HepG2 (cell line): ENCODE results near the gene OGA. TPM values are rescaled to one million over a fixed set of nuclear protein-coding genes. Genes with fewer than 3 reads are reported as not detected.

ENCODE experiments used
- ATAC-seq: fragments of 200-7000 bp; cut with Tn5 transposase; 3 replicates; pipeline ENCODE4 v1.9.1; 2020; ENCODE audit warnings: mild to moderate bottlenecking, moderate library complexity
- BruUV-seq: library from RNA; stranded (reverse); fragments of 400-500 nt; replicated peaks from 2 replicates; lab custom pipeline; 2021; lab: Mats Ljungman, UMichigan
- CTCF ChIA-PET: fragments of 300-600 bp; formaldehyde crosslinking; extraction: SDS; loops from one replicate; lab custom pipeline; 2021; ENCODE audit warnings: low total read pairs, inconsistent platforms, low intra/inter-chr PET ratio; lab: Yijun Ruan, JAX
- POLR2A ChIA-PET: fragments of 350-600 bp; sonication (Branson Sonifier 250); formaldehyde crosslinking; loops from one replicate; lab custom pipeline; 2020; ENCODE audit warnings: antibody characterized with exemption, inconsistent platforms; lab: Yijun Ruan, JAX
- DNase-seq: peaks from one replicate; pipeline ENCODE4 v3.0.0-alpha.2; 2015; ENCODE audit warnings: low spot score
- FAIRE-seq: peaks from 3 replicates; lab custom pipeline; 2011; peaks lifted over from hg19 to GRCh38; lab: Jason Lieb, UNC
- H2AFZ ChIP-seq: one replicate; pipeline ENCODE4 v1.6.1; 2011; ENCODE audit warnings: low read length, inconsistent platforms
- H3K27ac ChIP-seq: fragments of 300-600 bp; 3 replicates; pipeline ENCODE4 v1.8.0; 2011; ENCODE audit warnings: mixed run types, mild to moderate bottlenecking, mixed read lengths, low read length, inconsistent platforms; ENCODE audit not compliant: insufficient read depth; ENCODE audit errors: extremely low read length
- H3K27me3 ChIP-seq, 2 experiments: fragments of 200-600 bp in 1 of 2; 2 replicates in 1 of 2; 3 replicates in 1 of 2; pipeline versions ENCODE4 v1.6.0 to v1.8.0; 2011; ENCODE audit warnings: low read length in 2 of 2, mild to moderate bottlenecking in 2 of 2, moderate library complexity in 2 of 2, inconsistent platforms in 1 of 2; ENCODE audit not compliant: insufficient read depth in 2 of 2, control insufficient read depth in 1 of 2
- H3K36me3 ChIP-seq, 2 experiments: fragments of 200-600 bp in 1 of 2; replicated peaks in 1 of 2; 2 replicates in 1 of 2; 3 replicates in 1 of 2; pipeline versions ENCODE4 v1.5.1 to v1.8.0; 2011; ENCODE audit warnings: low read length in 2 of 2, inconsistent platforms in 1 of 2; ENCODE audit not compliant: insufficient read depth in 2 of 2, control insufficient read depth in 1 of 2
- H3K4me1 ChIP-seq: 2 replicates; pipeline ENCODE4 v1.5.1; 2012; ENCODE audit warnings: low read length, inconsistent platforms; ENCODE audit not compliant: insufficient read depth
- H3K4me2 ChIP-seq: 2 replicates; pipeline ENCODE4 v1.6.0; 2011; ENCODE audit warnings: low read depth, low read length, inconsistent platforms
- H3K4me3 ChIP-seq, 3 experiments: fragments of 200-600 bp in 1 of 3; sonication (generic), shearing (Covaris generic) in 1 of 3; replicated peaks in 1 of 3; 2 replicates each; pipeline ENCODE4 v1.5.1; 2011 to 2016; ENCODE audit warnings: low read length in 3 of 3, inconsistent platforms in 2 of 3, low read depth in 2 of 3, mild to moderate bottlenecking in 2 of 3, control low read depth in 1 of 3, mixed read lengths in 1 of 3; ENCODE audit not compliant: insufficient read depth in 1 of 3
- H3K79me2 ChIP-seq: one replicate; pipeline ENCODE4 v1.6.1; 2011; ENCODE audit warnings: low read length, inconsistent platforms; ENCODE audit not compliant: insufficient read depth
- H3K9ac ChIP-seq: 2 replicates; pipeline ENCODE4 v1.6.0; 2011; ENCODE audit warnings: mild to moderate bottlenecking, low read depth, low read length, inconsistent platforms; ENCODE audit not compliant: insufficient read depth
- H3K9me3 ChIP-seq: 2 replicates; pipeline ENCODE4 v1.5.1; 2012; ENCODE audit warnings: mild to moderate bottlenecking, low read length
- H4K20me1 ChIP-seq: 2 replicates; pipeline ENCODE4 v1.6.0; 2011; ENCODE audit warnings: inconsistent platforms, mild to moderate bottlenecking, low read length, moderate library complexity; ENCODE audit not compliant: insufficient read depth
- LCORL ChIP-seq, 2 experiments: fragments of 450-650 bp in 1 of 2; sonication (generic) in 1 of 2; formaldehyde crosslinking in 1 of 2; IDR thresholded peaks; 2 replicates each; pipeline versions ENCODE4 v1.5.0 to v1.6.1; 2017 to 2020; ENCODE audit warnings: antibody characterized with exemption in 1 of 2, missing genetic modification reagents in 1 of 2
- NFAT5 ChIP-seq: sonication (generic); formaldehyde crosslinking; IDR thresholded peaks from 2 replicates; pipeline ENCODE4 v1.4.0; 2020; ENCODE audit warnings: missing genetic modification reagents
- SUZ12 ChIP-seq: fragments of 150-350 bp; IDR thresholded peaks from 2 replicates; pipeline ENCODE4 v1.6.1; 2014; ENCODE audit warnings: low read depth, low read length
- SYNCRIP ChIP-seq: fragments of 200-400 bp; formaldehyde crosslinking; IDR thresholded peaks from 2 replicates; pipeline ENCODE4 v1.6.1; 2018; ENCODE audit warnings: mild to moderate bottlenecking, low read depth, low read length; ENCODE audit not compliant: insufficient read depth
- ZBTB26 ChIP-seq: IDR thresholded peaks from 2 replicates; pipeline ENCODE4 v1.6.1; 2016; ENCODE audit warnings: missing compliant biosample characterization, missing genetic modification reagents, borderline replicate concordance
- ZBTB7B ChIP-seq: sonication (generic); formaldehyde crosslinking; IDR thresholded peaks from 2 replicates; pipeline ENCODE4 v1.4.0; 2020; ENCODE audit warnings: missing genetic modification reagents
- ZBTB8A ChIP-seq: sonication (generic); formaldehyde crosslinking; IDR thresholded peaks from 2 replicates; pipeline ENCODE4 v1.4.0; 2020; ENCODE audit warnings: mild to moderate bottlenecking, low read depth, missing genetic modification reagents, borderline replicate concordance
- ZNF10 ChIP-seq: sonication (generic); formaldehyde crosslinking; IDR thresholded peaks from 2 replicates; pipeline ENCODE4 v1.4.0; 2020; ENCODE audit warnings: mild to moderate bottlenecking, low read depth, missing genetic modification reagents, borderline replicate concordance
- ZNF160 ChIP-seq: sonication (generic); formaldehyde crosslinking; IDR thresholded peaks from 2 replicates; pipeline ENCODE4 v1.8.0; 2022; ENCODE audit warnings: mild to moderate bottlenecking, inconsistent platforms, missing genetic modification reagents
- ZNF253 ChIP-seq: sonication (generic); formaldehyde crosslinking; IDR thresholded peaks from 2 replicates; pipeline ENCODE4 v1.8.0; 2022; ENCODE audit warnings: mild to moderate bottlenecking, missing genetic modification reagents, borderline replicate concordance
- ZNF331 ChIP-seq: sonication (generic); formaldehyde crosslinking; IDR thresholded peaks from 2 replicates; pipeline ENCODE4 v1.4.0; 2020; ENCODE audit warnings: missing genetic modification reagents
- ZNF335 ChIP-seq: sonication (generic); formaldehyde crosslinking; IDR thresholded peaks from 2 replicates; pipeline ENCODE4 v1.4.0; 2020; ENCODE audit warnings: missing genetic modification reagents
- ZNF543 ChIP-seq: sonication (generic); formaldehyde crosslinking; IDR thresholded peaks from 2 replicates; pipeline ENCODE4 v1.4.0; 2020; ENCODE audit warnings: mild to moderate bottlenecking, missing genetic modification reagents
- WGBS: methylation state at CpG from one replicate; pipeline ENCODE4 v1.1.6; 2017; ENCODE audit warnings: low lambda C conversion rate; 5-methylcytosine and 5-hydroxymethylcytosine counted together
- in situ Hi-C: cut with HindIII; loops from 2 replicates; pipeline ENCODE4 v1.10.0; 2017; ENCODE audit warnings: low pct_unique_long_range_greater_than_20kb; ENCODE audit not compliant: extremely low pct_ligation_motif_present
- intact Hi-C: fragments of 100-400 bp; cut with micrococcal nuclease; formaldehyde crosslinking; loops from one replicate; pipeline ENCODE4 v1.10.0; 2022; ENCODE audit not compliant: unreplicated experiment
- polyA plus RNA-seq, 8 experiments: library from polyadenylated mRNA; depleted of rRNA in 3 of 8; stranded (reverse) in 7 of 8; unstranded in 1 of 8; fragments of >200 nt; fragmentation: Illumina TruSeq in 4 of 8; extraction: Trizol in 4 of 8; gene quantifications; 2 replicates each; pipeline versions ENCODE4 v1.2.1 to v1.2.3, GENCODE V29; 2011 to 2016; ENCODE audit warnings: low read depth in 4 of 8, missing spikeins in 1 of 8, mixed read lengths in 1 of 8; ENCODE audit not compliant: insufficient read depth in 1 of 8
- total RNA-seq, 5 experiments: library from RNA; depleted of rRNA; stranded (reverse); fragments of >200 nt; fragmentation: Illumina TruSeq; extraction: Trizol; gene quantifications; 2 replicates each; pipeline ENCODE4 v1.2.3, GENCODE V29; 2016; ENCODE audit warnings: low read depth in 1 of 5

The OGA gene
- total and polyA plus RNA-seq, 2 of the 13 experiments (the other 11 are each of a cell fraction or from before 2014, with no cell fraction given), result 33.2 to 39.8 TPM

GRCh38 chr10:101803511-101803910 is 14.7 kb downstream of the OGA start:
- intact Hi-C loops, result no loop called here
- no peak overlapping the region for H3K27ac ChIP-seq
- no peaks in the 10 kb centered on the region for H3K4me1 ChIP-seq
- no peak overlapping the region for H2AFZ ChIP-seq
- H3K9ac ChIP-seq, result no peak overlapping the region
- FAIRE-seq, result no peak
- 95% methylated on average over 4 of the region's 4 CpGs for WGBS
- CTCF ChIA-PET, result no interaction called here
- no peaks in the 10 kb centered on the region for H4K20me1 ChIP-seq
- POLR2A ChIA-PET, result no interaction called here
- in situ Hi-C loops, result no loop called here
- H3K4me3 ChIP-seq, result no peak overlapping the region
- no peaks in the 10 kb centered on the region for H3K9me3 ChIP-seq
- H3K36me3 ChIP-seq, result peaks cover 20 to 76% of the 10 kb centered on the region in 2 experiments
- H3K79me2 ChIP-seq, result no peaks in the 10 kb centered on the region
- no TSS peak for BruUV-seq
- H3K27me3 ChIP-seq, result no peaks in the 10 kb centered on the region
- no peak for TF ChIP-seq SYNCRIP
- TF ChIP-seq ZNF253, result no peak
- TF ChIP-seq LCORL (IDR thresholded peaks at IDR 0.05), result no peak
- TF ChIP-seq LCORL (CRISPR knock-in tag; IDR thresholded peaks at IDR 0.05), result no peak
- TF ChIP-seq ZNF543 (CRISPR knock-in tag), result no peak
- TF ChIP-seq ZNF160 (CRISPR knock-in tag), result no peak
- TF ChIP-seq ZNF331 (CRISPR knock-in tag), result no peak
- no peak for TF ChIP-seq ZNF335 (CRISPR knock-in tag)
- TF ChIP-seq ZNF10 (CRISPR knock-in tag), result no peak
- no peak for DNase-seq
- H3K4me2 ChIP-seq, result no peak overlapping the region
- no peak for ATAC-seq

DNA sequence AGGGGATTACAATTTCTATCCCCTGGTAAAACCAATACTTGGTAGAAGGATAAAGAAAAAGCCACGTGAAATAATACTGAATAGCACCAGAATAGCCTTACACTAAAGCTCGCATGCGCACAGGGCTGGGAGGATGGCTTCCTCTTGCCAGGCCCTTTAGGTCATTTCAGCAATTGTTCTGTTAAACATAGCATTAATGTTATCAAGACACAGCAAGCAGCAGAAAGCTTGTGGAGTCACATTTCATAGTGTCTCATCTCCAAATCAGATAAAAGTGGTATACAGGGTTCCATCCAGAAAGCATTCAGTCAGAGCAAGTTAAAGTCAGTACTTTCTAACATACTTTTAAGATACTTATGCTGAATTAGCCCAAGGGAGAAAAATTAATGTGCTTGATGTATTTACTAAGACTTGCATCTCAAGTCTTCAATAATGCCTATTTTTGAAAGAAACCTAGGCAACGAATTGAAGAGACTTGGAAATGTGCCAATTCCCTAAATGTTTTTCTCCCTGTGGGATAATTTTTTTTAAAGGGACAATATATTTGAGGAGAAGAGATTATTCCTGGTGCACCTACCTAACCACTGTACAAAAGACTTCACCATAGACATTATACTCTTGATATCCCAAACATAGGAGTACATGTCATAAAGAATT is 20.7 kb downstream of the OGA start:
- Histone ChIP-seq H3K27ac (no peak overlapping the region), H3K9me3 (no peaks in the 10 kb centered on the region), H4K20me1 (no peaks in the 10 kb centered on the region), H3K4me3 (no peak overlapping the region), H3K4me2 (no peak overlapping the region), H3K9ac (no peak overlapping the region), H3K36me3 (peaks cover 31 to 78% of the 10 kb centered on the region in 2 experiments), H3K27me3 (no peaks in the 10 kb centered on the region), H2AFZ (no peak overlapping the region), H3K79me2 (no peaks in the 10 kb centered on the region), H3K4me1 (no peaks in the 10 kb centered on the region)
- ATAC-seq (no peak), FAIRE-seq (no peak), DNase-seq (no peak)
- ChIA-PET CTCF (no interaction called here), POLR2A (no interaction called here)
- BruUV-seq, result TSS peak; percentile 23
- intact Hi-C loops (no loop called here), in situ Hi-C loops (no loop called here)
- 93% methylated on average over 4 of the region's 4 CpGs for WGBS
- no peak for TF ChIP-seq ZBTB26 (CRISPR knock-in tag)
- TF ChIP-seq ZBTB7B (CRISPR knock-in tag), result no peak
- TF ChIP-seq ZBTB8A (CRISPR knock-in tag), result no peak
- TF ChIP-seq SUZ12, result no peak
- TF ChIP-seq NFAT5 (CRISPR knock-in tag), result no peak
